Panc1 (cell line): Measurements from ENCODE around the gene REV1.

Experiments used
- TF ChIP-seq, protein P1 (sequence below): fragments of 450-650 bp; IDR thresholded peaks from 2 replicates; pipeline ENCODE4 v1.5.1; 2017; ENCODE audit warnings: mild to moderate bottlenecking
- TF ChIP-seq, protein P2 (sequence below), 2 experiments: IDR thresholded peaks; 2 replicates each; pipeline ENCODE4 v1.6.1; 2011 to 2012; ENCODE audit warnings: low read depth in 2 of 2, control low read depth in 1 of 2, low read length in 1 of 2, mild to moderate bottlenecking in 1 of 2, moderate library complexity in 1 of 2; ENCODE audit not compliant: insufficient read depth in 1 of 2

GRCh38 chr2:99451280-99451679 lies 38.5 kb downstream of the REV1 start:
- TF ChIP-seq, protein P1, sequence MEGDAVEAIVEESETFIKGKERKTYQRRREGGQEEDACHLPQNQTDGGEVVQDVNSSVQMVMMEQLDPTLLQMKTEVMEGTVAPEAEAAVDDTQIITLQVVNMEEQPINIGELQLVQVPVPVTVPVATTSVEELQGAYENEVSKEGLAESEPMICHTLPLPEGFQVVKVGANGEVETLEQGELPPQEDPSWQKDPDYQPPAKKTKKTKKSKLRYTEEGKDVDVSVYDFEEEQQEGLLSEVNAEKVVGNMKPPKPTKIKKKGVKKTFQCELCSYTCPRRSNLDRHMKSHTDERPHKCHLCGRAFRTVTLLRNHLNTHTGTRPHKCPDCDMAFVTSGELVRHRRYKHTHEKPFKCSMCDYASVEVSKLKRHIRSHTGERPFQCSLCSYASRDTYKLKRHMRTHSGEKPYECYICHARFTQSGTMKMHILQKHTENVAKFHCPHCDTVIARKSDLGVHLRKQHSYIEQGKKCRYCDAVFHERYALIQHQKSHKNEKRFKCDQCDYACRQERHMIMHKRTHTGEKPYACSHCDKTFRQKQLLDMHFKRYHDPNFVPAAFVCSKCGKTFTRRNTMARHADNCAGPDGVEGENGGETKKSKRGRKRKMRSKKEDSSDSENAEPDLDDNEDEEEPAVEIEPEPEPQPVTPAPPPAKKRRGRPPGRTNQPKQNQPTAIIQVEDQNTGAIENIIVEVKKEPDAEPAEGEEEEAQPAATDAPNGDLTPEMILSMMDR, result no peak
- TF ChIP-seq, protein P2, sequence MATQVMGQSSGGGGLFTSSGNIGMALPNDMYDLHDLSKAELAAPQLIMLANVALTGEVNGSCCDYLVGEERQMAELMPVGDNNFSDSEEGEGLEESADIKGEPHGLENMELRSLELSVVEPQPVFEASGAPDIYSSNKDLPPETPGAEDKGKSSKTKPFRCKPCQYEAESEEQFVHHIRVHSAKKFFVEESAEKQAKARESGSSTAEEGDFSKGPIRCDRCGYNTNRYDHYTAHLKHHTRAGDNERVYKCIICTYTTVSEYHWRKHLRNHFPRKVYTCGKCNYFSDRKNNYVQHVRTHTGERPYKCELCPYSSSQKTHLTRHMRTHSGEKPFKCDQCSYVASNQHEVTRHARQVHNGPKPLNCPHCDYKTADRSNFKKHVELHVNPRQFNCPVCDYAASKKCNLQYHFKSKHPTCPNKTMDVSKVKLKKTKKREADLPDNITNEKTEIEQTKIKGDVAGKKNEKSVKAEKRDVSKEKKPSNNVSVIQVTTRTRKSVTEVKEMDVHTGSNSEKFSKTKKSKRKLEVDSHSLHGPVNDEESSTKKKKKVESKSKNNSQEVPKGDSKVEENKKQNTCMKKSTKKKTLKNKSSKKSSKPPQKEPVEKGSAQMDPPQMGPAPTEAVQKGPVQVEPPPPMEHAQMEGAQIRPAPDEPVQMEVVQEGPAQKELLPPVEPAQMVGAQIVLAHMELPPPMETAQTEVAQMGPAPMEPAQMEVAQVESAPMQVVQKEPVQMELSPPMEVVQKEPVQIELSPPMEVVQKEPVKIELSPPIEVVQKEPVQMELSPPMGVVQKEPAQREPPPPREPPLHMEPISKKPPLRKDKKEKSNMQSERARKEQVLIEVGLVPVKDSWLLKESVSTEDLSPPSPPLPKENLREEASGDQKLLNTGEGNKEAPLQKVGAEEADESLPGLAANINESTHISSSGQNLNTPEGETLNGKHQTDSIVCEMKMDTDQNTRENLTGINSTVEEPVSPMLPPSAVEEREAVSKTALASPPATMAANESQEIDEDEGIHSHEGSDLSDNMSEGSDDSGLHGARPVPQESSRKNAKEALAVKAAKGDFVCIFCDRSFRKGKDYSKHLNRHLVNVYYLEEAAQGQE (IDR thresholded peaks at IDR 0.05; ENCODE audit: insufficient read depth in 1 of 2, low read depth in 2 of 2, low read length in 1 of 2), result no peak
